Stimulated activated CD8-positive, alpha-beta memory T cell treated with anti-CD3 and anti-CD28 coated beads, Interleukin-12 subunit alpha, Interleukin-12 subunit beta, amount 100 ng/mL, for 24 hours (primary cell): ENCODE data around the gene KIF3A.

Experiments
- DNase-seq: peaks from one replicate; pipeline ENCODE4 v3.0.0-alpha.2; 2020; ENCODE audit errors: extremely low read depth

Gene KIF3A

GRCh38 chr5:132753135-132753987, 16.0 kb upstream of the KIF3A start:
- DNase-seq, result no peak

GRCh38 chr5:132752581-132753125, 15.3 kb upstream of the KIF3A start:
- DNase-seq, result no peak

GRCh38 chr5:132751971-132752580, 14.7 kb upstream of the KIF3A start:
- DNase-seq, result no peak

GRCh38 chr5:132751444-132751843, 14.1 kb upstream of the KIF3A start:
- DNase-seq, result no peak

GRCh38 chr5:132750471-132751230, 13.3 kb upstream of the KIF3A start:
- DNase-seq, result no peak

GRCh38 chr5:132749506-132749905, 12.2 kb upstream of the KIF3A start:
- DNase-seq, result no peak

- no peak for DNase-seq
Observed at GRCh38 chr5:132748522-132749000, 11.2 kb upstream of the KIF3A start.

- peak; percentile 15 for DNase-seq
Observed at GRCh38 chr5:132747616-132748440, 10.5 kb upstream of the KIF3A start.

GRCh38 chr5:132746954-132747615, 9.7 kb upstream of the KIF3A start, which contains the start of gene CCNI2:
CCNI2 (plus strand) TSS chr5:132747426; CDS start chr5:132747496, 70 bp downstream.
- DNase-seq, result peak; percentile 34

GRCh38 chr5:132746592-132746953, 9.2 kb upstream of the KIF3A start:
- DNase-seq, result no peak

GRCh38 chr5:132744659-132745058, 7.3 kb upstream of the KIF3A start:
- no peak for DNase-seq

- DNase-seq, result no peak
Observed at GRCh38 chr5:132742626-132743025, 5.3 kb upstream of the KIF3A start.

- no peak for DNase-seq
Observed at GRCh38 chr5:132742158-132742557, 4.8 kb upstream of the KIF3A start.

GRCh38 chr5:132739232-132739631, 1.9 kb upstream of the KIF3A start:
- no peak for DNase-seq

- DNase-seq, result no peak
Observed at GRCh38 chr5:132737982-132738681, 786 bp upstream of the KIF3A start.

- DNase-seq, result no peak
Observed at GRCh38 chr5:132734687-132735086, 2.7 kb downstream of the KIF3A start.

- DNase-seq, result no peak
Observed at GRCh38 chr5:132733499-132734148, 3.7 kb downstream of the KIF3A start.

- DNase-seq, result no peak
Observed at GRCh38 chr5:132729896-132730295, 7.5 kb downstream of the KIF3A start.

GRCh38 chr5:132725745-132726144, 11.6 kb downstream of the KIF3A start:
- no peak for DNase-seq
